Left colon (tissue), 2 donors: ENCODE results near the gene SLC2A14. TPM values are rescaled to one million over a fixed set of nuclear protein-coding genes. Genes with fewer than 3 reads are reported as not detected.
"Not testable (repeated sequence)": the region's sequence is repeated elsewhere in the genome, so short reads cannot be mapped to it uniquely, and the experiment has no call there.

Source experiments
- ATAC-seq: fragments of 200-7000 bp; cut with Tn5 transposase; one replicate; pipeline ENCODE4 v1.9.1; 2020; ENCODE audit warnings: mild to moderate bottlenecking, moderate library complexity
- DNase-seq, 2 donors: peaks; one replicate each; pipeline ENCODE4 v3.0.0-alpha.2; 2020
- intact Hi-C, 2 donors: fragments of 100-400 bp; cut with DNase I in 1 of 2; cut with micrococcal nuclease in 1 of 2; formaldehyde crosslinking; loops; one replicate each; pipeline versions ENCODE4 v1.11.2 to v1.14.0; 2022; cut with DNase I, micrococcal nuclease
- long read RNA-seq: library from polyadenylated mRNA; unstranded; transcript quantifications from one replicate; pipeline ENCODE4 v2.0.0, GENCODE V29; 2021
- total RNA-seq, 2 donors: library from RNA; stranded (reverse); fragmentation: NEBNext Ultra II Directional; extraction: Animal tissue kit (Norgen Biotek cat#: 25700); gene quantifications; one replicate each; pipeline ENCODE4 v1.2.1, GENCODE V29; 2021
- donor health status: DM: no; HTN: no; CAD: no.
- donor health status: DM: yes; HTN: yes; CAD: no.

The SLC2A14 gene
- total RNA-seq, result under 1 TPM; 0.36 to 0.37 TPM
- long read RNA-seq, result 0 reads

- ATAC-seq, result no peak
Measured at GRCh38 chr12:7872566-7873319, at the start of gene SLC2A14. Gene SLC2A14 (minus strand): TSS chr12:7872915. CDS start chr12:7869880, 3,035 bp downstream.

GRCh38 chr12:7921181-7921580 lies 48.5 kb upstream of the SLC2A14 start:
- intact Hi-C loops, ATAC-seq, DNase-seq: not testable (repeated sequence)

More at GRCh38 chr12:7872566-7873319, at the start of gene SLC2A14:
- no peak for DNase-seq
- intact Hi-C loops, result no loop called here

GRCh38 chr12:7918268-7918590 lies 45.5 kb upstream of the SLC2A14 start:
- DNase-seq, intact Hi-C loops, ATAC-seq: not testable (repeated sequence)

GRCh38 chr12:7917392-7918267 lies 44.9 kb upstream of the SLC2A14 start:
- DNase-seq, result no peak
- no peak for ATAC-seq
- intact Hi-C loops, result no loop called here

GRCh38 chr12:7916936-7917335 lies 44.2 kb upstream of the SLC2A14 start:
- DNase-seq (no peak), ATAC-seq (no peak)
- intact Hi-C loops, result no loop called here

DNA sequence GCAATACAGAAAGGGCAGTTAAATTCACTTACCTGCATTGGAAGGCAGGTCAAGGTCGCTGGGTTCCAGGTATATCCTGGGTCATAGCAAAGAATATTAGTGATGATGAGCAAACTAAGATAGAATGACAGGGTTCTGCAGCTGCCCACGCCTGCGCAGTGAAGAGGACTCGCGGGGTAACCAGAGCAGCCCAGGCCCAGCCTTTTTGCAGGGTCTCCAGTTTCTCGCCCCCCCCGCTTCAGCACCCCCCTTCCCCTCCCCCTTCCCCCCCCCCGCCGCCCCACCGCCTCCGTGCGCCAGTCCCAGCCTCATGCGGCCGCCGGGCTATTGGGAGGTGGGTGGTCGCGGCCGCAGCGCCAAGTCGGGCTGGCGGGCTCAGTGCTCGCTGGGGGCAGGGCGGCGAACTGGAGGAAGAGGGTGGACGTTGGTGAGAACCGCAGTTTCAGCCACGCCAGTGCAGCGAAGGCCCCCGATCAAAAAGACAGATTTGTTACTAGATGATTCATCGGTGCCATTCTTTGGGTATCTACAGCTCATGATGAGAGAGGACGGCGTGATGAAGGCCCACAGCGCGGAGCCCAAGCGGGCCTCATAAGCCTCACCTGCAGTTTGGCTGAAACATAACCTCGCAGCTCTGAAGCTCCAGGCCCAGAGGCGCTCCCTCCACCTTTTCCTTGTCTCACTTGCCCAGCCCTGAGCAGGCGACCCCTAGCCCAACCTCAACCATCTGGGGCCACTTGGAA lies 43.1 kb upstream of the SLC2A14 start:
- DNase-seq (no peak), ATAC-seq (no peak)
- intact Hi-C loops, result no loop called here

DNA sequence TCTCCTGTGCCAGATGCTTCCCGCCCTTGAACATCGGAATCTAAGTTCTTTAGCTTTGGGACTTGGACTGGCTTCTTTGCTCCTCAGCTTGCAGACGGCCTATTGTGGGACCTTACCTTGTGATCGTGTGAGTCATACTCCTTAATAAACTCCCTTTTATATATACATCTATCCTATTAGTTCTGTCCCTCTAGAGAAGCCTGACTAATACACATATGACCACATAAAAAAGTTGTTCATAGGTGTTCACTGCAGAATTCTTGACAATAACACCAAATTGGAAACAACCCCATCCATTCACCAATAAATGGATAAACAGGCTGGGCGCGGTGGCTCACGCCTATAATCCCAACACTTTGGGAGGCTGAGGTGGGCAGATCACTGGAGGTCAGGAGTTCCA lies 37.4 kb upstream of the SLC2A14 start:
- intact Hi-C loops, ATAC-seq: not testable (repeated sequence)

GRCh38 chr12:7907009-7907408 lies 34.3 kb upstream of the SLC2A14 start:
- ATAC-seq (peak; percentile 100), DNase-seq (peak; percentile 35 to 62)
- intact Hi-C loops, result no loop called here

More for the DNA sequence above, 37.4 kb upstream of the SLC2A14 start:
- DNase-seq, result not testable (repeated sequence)

DNA sequence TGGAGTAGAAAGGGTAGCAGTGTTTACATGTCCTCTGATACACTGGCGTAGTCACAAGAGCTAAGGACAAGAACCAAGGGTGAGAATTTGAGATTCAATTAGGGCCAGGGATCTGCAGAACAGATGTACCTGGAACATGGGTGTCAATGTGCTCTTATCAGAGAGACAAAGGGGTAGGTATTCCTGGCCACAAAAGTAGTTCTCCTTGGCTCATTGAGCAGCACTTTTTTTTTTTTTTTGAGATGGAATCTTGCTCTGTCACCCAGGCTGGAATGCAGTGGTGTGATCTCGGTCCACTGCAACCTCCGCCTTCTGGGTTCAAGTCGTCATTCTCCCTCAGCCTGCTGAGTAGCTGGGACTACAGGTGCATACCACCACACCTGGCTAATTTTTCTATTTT lies 33.6 kb upstream of the SLC2A14 start:
- DNase-seq, intact Hi-C loops, ATAC-seq: not testable (repeated sequence)

DNA sequence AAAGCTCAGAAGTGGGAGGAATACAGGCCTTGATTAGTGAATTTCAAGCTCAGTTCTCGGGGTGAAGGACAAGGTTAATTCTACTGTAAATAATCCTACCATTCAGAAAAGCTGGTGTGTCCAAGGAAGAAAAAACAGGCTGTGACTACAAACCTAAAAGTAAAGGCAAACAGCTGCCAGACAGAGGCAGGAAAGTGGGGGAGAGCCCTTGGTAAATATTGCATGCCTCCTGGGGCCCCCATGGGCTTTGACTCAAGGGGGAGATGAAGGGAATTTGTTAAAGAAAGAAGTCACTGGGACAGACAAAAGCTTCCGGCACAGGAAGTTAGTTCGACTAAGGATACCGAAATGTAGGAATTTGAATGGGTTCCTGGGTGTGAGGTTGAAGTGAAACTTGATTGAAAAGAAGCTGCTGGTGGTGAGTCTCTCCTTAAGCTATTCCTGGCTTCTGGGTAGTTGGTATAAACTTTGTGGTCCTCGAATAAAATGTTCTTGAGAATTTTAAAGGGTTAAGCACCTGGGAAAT lies 32.9 kb upstream of the SLC2A14 start:
- ATAC-seq, DNase-seq, intact Hi-C loops: not testable (repeated sequence)

DNA sequence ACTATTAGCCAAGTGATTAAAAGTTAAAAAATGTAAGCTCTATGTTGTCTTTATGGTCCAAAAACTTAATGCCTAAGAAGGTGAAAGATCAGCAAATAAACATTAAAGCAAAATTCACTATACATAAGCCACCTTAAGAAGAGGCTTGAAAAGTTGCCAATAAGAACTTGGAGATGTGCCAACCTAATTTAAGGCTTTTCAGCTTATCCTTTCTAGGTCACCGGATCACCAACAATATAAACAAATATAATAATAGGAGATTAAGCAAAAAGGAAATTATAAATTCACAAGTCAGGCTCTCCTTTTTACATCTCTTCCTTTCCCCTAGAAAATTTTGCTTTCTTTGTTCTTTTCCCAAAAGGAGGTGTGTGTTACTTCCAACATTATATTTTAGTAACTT lies 32.4 kb upstream of the SLC2A14 start:
- ATAC-seq (no peak), DNase-seq (no peak)
- intact Hi-C loops, result no loop called here

GRCh38 chr12:7902416-7902815 lies 29.7 kb upstream of the SLC2A14 start:
- intact Hi-C loops, DNase-seq, ATAC-seq: not testable (repeated sequence)

GRCh38 chr12:7899755-7900154 lies 27.0 kb upstream of the SLC2A14 start:
- no peak for ATAC-seq
- intact Hi-C loops, result no loop called here
- no peak for DNase-seq

GRCh38 chr12:7896726-7897125 lies 24.0 kb upstream of the SLC2A14 start:
- ATAC-seq, intact Hi-C loops, DNase-seq: not testable (repeated sequence)

DNA sequence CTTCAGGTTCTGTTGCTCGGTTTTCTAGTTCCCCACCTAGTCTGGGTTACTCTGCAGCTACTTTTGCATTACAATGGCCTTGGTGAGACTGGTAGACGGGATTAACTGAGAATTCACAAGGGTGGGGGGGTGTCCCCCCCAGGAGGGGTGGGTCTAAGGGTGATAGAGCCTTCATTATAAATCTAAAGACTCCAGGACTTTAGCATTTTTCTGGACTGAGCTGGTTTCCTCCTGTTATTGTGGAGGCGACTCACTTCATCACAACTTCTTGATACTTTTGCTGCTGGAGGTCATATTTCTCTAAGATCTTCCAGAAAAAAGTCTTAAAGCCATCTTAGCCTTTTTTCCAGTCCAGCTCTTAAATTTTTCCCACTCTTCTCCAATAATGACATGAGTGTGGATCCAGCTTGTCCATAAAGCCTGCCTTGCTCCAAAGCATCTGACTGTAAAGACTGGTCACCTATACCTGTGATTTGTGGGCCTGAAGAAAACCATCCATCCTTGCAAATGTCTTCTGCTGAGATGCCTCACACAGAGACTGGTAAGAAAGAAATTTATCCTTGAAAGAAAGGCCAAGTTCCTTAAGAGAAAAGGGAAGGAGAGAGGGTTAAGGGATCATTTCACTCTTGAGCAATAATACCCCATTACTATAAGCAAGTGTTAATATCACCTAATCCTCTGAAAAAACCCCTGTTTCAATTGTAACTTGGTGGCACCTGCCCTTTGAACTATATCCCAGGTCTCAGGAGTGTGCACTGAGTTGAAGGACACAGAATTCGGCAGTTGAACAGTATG lies 19.7 kb upstream of the SLC2A14 start:
- DNase-seq (no peak), ATAC-seq (no peak)
- intact Hi-C loops, result no loop called here

GRCh38 chr12:7884689-7885088 lies 12.0 kb upstream of the SLC2A14 start:
- intact Hi-C loops, result no loop called here
- peak; percentile 33 for ATAC-seq
- DNase-seq, result no peak

DNA sequence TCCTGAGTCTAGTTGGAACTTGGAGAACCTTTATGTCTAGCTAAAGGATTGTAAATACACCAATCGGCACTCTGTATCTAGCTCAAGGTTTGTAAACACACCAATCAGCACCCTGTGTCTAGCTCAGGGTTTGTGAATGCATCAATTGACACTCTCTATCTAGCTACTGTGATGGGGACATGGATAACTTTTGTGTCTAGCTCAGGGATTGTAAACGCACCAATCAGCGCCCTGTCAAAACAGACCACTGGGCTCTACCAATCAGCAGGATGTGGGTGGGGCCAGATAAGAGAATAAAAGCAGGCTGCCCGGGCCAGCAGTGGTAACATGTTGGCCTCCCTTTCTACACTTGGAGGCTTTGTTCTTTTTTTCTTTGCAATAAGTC lies 9.0 kb upstream of the SLC2A14 start:
- ATAC-seq, intact Hi-C loops, DNase-seq: not testable (repeated sequence)
